K562 (cell line): ENCODE data around the gene FRG2C. TPM values are rescaled to one million over a fixed set of nuclear protein-coding genes. Genes with fewer than 3 reads are reported as not detected.
"Not testable (repeated sequence)": the region's sequence is repeated elsewhere in the genome, so short reads cannot be mapped to it uniquely, and the experiment has no call there.

Experiments
- ATAC-seq: fragments of 200-7000 bp; cut with Tn5 transposase; 3 replicates; pipeline ENCODE4 v1.9.1; 2020; ENCODE audit warnings: moderate library complexity
- BruUV-seq: library from RNA; stranded (reverse); fragments of 400-500 nt; replicated peaks from 2 replicates; lab custom pipeline; 2021; lab: Mats Ljungman, UMichigan
- CTCF ChIA-PET: fragments of 300-600 bp; formaldehyde crosslinking; extraction: SDS; loops from one replicate; lab custom pipeline; 2021; ENCODE audit warnings: low intra/inter-chr PET ratio; lab: Yijun Ruan, JAX
- POLR2A ChIA-PET: fragments of 300-600, 350-650 bp; sonication (Branson Sonifier 250); formaldehyde crosslinking; extraction: SDS; loops from one replicate; lab custom pipeline; 2021; ENCODE audit warnings: antibody characterized with exemption, inconsistent platforms; lab: Yijun Ruan, JAX
- DNase-seq, 4 experiments: peaks; one replicate each; pipeline versions ENCODE4 v3.0.0 to v3.0.0-alpha.2; 2011 to 2018; ENCODE audit warnings: low spot score in 3 of 4, mixed read lengths in 3 of 4; ENCODE audit errors: extremely low read depth in 1 of 4
- FAIRE-seq: peaks from 2 replicates; lab custom pipeline; 2011; peaks lifted over from hg19 to GRCh38; lab: Jason Lieb, UNC
- H2AFZ ChIP-seq: 2 replicates; pipeline ENCODE4 v1.6.0; 2011; ENCODE audit warnings: low read depth, low read length, control low read depth, inconsistent platforms
- H3K27ac ChIP-seq: fragments of 200-600 bp; 3 replicates; pipeline ENCODE4 v1.8.0; 2011; ENCODE audit warnings: low read depth, mild to moderate bottlenecking, control low read depth, inconsistent platforms, low read length, moderate library complexity, mixed read lengths; ENCODE audit errors: extremely low read depth
- H3K27me3 ChIP-seq, 2 experiments: fragments of 300-600 bp in 1 of 2; 2 replicates in 1 of 2; 3 replicates in 1 of 2; pipeline versions ENCODE4 v1.6.0 to v1.8.0; 2011; ENCODE audit warnings: inconsistent platforms in 2 of 2, low read length in 2 of 2, mild to moderate bottlenecking in 1 of 2, mixed read lengths in 1 of 2, moderate library complexity in 1 of 2; ENCODE audit not compliant: control insufficient read depth in 2 of 2, insufficient read depth in 2 of 2
- H3K36me3 ChIP-seq: fragments of 300-600 bp; 3 replicates; pipeline ENCODE4 v1.8.0; 2011; ENCODE audit warnings: mild to moderate bottlenecking, low read length, inconsistent platforms; ENCODE audit not compliant: control insufficient read depth, insufficient read depth
- H3K4me1 ChIP-seq, 2 experiments: fragments of 200-600 bp in 1 of 2; replicated peaks in 1 of 2; 2 replicates in 1 of 2; 3 replicates in 1 of 2; pipeline versions ENCODE4 v1.5.1 to v1.8.0; 2011; ENCODE audit warnings: inconsistent platforms in 2 of 2, low read length in 2 of 2, mild to moderate bottlenecking in 1 of 2, mixed read lengths in 1 of 2, moderate library complexity in 1 of 2; ENCODE audit not compliant: control insufficient read depth in 2 of 2, insufficient read depth in 2 of 2
- H3K4me2 ChIP-seq: 2 replicates; pipeline ENCODE4 v1.6.1; 2011; ENCODE audit warnings: low read length, control low read depth, inconsistent platforms, mixed read lengths; ENCODE audit not compliant: insufficient read depth
- H3K4me3 ChIP-seq: fragments of 200-600 bp; sonication (generic), shearing (Covaris generic); 2 replicates; pipeline ENCODE4 v1.5.1; 2016; ENCODE audit warnings: control low read depth, inconsistent platforms
- H3K79me2 ChIP-seq: fragments of 200-600 bp; 3 replicates; pipeline ENCODE4 v1.8.0; 2011; ENCODE audit warnings: low read length, inconsistent platforms; ENCODE audit not compliant: control insufficient read depth, insufficient read depth
- H3K9ac ChIP-seq, 2 experiments: 2 replicates each; pipeline versions ENCODE4 v1.6.0 to v1.6.1; 2011; ENCODE audit warnings: low read depth in 2 of 2, low read length in 2 of 2, control low read depth in 1 of 2, inconsistent platforms in 1 of 2, mild to moderate bottlenecking in 1 of 2, mixed read lengths in 1 of 2; ENCODE audit not compliant: insufficient read depth in 1 of 2
- H3K9me1 ChIP-seq: one replicate; pipeline ENCODE4 v1.6.0; 2011; ENCODE audit warnings: inconsistent platforms, mild to moderate bottlenecking, low read length, moderate library complexity; ENCODE audit not compliant: control insufficient read depth, insufficient read depth
- H3K9me3 ChIP-seq: replicated peaks from 2 replicates; pipeline ENCODE4 v1.5.1; 2011; ENCODE audit warnings: low read depth, low read length, inconsistent platforms; ENCODE audit not compliant: control insufficient read depth, insufficient read depth
- H4K20me1 ChIP-seq: replicated peaks from 2 replicates; pipeline ENCODE4 v1.6.1; 2011; ENCODE audit warnings: low read length, inconsistent platforms, mixed read lengths; ENCODE audit not compliant: control insufficient read depth, insufficient read depth
- WGBS: fragments of 100-300 bp; shearing (Covaris generic); methylation state at CpG from one replicate; pipeline ENCODE4 v1.1.6; 2016; ENCODE audit warnings: low coverage, mixed read lengths; ENCODE audit not compliant: insufficient coverage; ENCODE audit errors: missing lambda C conversion rate; 5-methylcytosine and 5-hydroxymethylcytosine counted together
- in situ Hi-C: fragments of 300-500 bp; cut with MboI; formaldehyde crosslinking; loops from 4 replicates; pipeline ENCODE4 v1.15.0; 2018; ENCODE audit warnings: inconsistent platforms, mixed read lengths
- intact Hi-C: fragments of 100-400 bp; cut with micrococcal nuclease; formaldehyde crosslinking; loops from 2 replicates; pipeline ENCODE4 v1.14.2; 2022
- polyA plus RNA-seq, 8 experiments: library from polyadenylated mRNA; depleted of rRNA in 4 of 8; stranded (reverse) in 5 of 8; unstranded in 3 of 8; fragments of >200 nt; fragmentation: Nextera tagmentation in 2 of 8; fragmentation: Illumina TruSeq in 1 of 8; extraction: Ambion mirVana in 2 of 8; extraction: Trizol in 1 of 8; gene quantifications; 2 replicates each; pipeline versions ENCODE4 v1.2.1 to v1.2.3, GENCODE V29; 2011 to 2014; ENCODE audit warnings: inconsistent platforms in 1 of 8, missing spikeins in 1 of 8
- total RNA-seq, 7 experiments: library from RNA; depleted of rRNA in 6 of 7; stranded (reverse); fragments of >200 nt in 6 of 7; fragmentation: Illumina TruSeq in 2 of 7; extraction: Trizol in 2 of 7; gene quantifications; 2 replicates each; pipeline versions ENCODE4 v1.2.1 to v1.2.3, GENCODE V29; 2011 to 2021; ENCODE audit warnings: low replicate concordance in 1 of 7

FRG2C gene
- total and polyA plus RNA-seq, 9 of the 15 experiments (the other 6 are each of a cell fraction or from before 2014, with no cell fraction given): 0.03 TPM; not detected in 8

DNA sequence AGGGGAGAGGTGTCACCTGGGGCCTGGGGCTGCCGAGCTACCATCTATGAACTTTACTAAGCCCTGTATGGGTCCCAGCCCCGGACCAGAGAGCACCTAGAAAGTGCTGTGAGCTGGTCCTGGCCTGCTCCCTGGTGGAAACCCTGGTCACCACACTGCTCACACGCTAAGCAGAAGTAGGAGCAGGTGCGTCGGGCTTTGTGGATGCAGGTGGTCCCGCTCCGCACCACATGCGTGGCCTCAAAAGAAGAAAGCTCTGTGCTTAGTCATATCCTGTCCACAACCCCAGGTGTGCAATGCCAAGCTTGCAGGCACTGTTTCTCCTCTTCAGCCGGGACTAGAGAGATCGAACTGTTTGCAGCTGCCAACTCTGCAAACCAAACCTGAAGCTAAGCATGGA lies 42.4 kb upstream of the FRG2C start:
- intact Hi-C loops, H3K36me3 ChIP-seq, FAIRE-seq, H3K9ac ChIP-seq, H3K4me1 ChIP-seq, H3K27me3 ChIP-seq, H3K9me1 ChIP-seq, H4K20me1 ChIP-seq, BruUV-seq, H3K4me2 ChIP-seq, H3K9me3 ChIP-seq, ATAC-seq, H3K79me2 ChIP-seq, H3K4me3 ChIP-seq, DNase-seq, CTCF ChIA-PET, in situ Hi-C loops, H2AFZ ChIP-seq, POLR2A ChIA-PET, H3K27ac ChIP-seq: not testable (repeated sequence)
- WGBS: 0% methylated on average over 4 of the region's 10 CpGs

DNA sequence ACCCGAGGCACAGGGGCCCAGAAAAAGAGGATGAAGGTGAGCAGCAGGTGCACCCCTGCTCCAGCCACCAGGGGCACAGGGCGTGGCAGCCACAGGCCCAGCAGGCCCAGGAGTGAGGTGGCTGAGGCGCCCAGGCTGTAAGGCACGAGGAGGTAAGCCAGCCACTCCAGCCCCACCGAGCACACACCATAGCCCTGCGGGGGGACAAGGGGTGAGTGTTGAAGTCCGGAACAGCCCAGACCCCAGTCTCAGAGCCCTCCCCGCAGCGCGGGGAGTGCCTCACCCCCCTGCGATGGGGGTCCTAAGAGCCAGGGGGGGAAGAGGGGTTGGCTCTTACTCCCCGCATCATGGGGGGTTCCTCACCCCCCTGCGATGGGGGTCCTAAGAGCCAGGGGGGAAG lies 40.5 kb upstream of the FRG2C start:
- POLR2A ChIA-PET: not testable (repeated sequence)
- WGBS: 5% methylated on average over 5 of the region's 13 CpGs

DNA sequence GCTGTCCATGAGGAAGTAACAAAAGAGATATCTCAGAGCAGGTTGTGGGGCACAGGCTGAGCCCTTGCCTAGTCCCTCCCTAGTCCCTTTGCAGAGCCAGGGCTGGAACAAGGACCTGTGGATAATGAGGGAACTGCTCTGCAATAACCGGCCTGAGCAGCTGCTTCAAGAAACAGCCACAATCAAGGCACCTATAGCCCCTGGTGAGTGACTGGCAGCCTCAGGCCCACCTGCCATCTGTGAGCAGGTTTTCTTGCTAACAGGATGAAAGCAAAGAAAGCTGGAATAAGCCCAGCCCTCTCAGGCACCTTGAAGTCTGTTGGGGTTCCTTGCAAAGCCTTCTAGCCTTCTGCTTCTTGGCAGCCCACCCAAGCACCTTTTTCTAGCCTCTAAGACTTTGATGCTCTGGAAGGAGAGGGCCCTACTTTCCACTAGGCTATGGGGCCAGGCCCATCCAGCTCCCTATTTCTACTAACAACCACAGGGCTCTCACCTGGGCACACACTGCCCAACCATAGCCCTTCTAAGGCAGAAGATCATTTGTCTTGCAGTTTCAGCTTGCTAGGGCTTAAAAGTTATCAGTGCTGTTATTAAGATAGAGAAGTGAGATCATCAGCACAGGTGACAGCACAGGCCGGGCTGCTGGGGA lies 33.1 kb upstream of the FRG2C start:
- H3K9ac ChIP-seq, H2AFZ ChIP-seq, H3K79me2 ChIP-seq, H3K9me1 ChIP-seq, DNase-seq, H3K27ac ChIP-seq, H3K4me3 ChIP-seq, H3K27me3 ChIP-seq, CTCF ChIA-PET, FAIRE-seq, H3K36me3 ChIP-seq, H4K20me1 ChIP-seq, H3K4me1 ChIP-seq, H3K9me3 ChIP-seq, intact Hi-C loops, H3K4me2 ChIP-seq, ATAC-seq, BruUV-seq, POLR2A ChIA-PET, in situ Hi-C loops: not testable (repeated sequence)
- WGBS: 0% methylated on average over 1 of the region's 2 CpGs

More for the DNA sequence above, 40.5 kb upstream of the FRG2C start:
- H3K27me3 ChIP-seq, H3K4me3 ChIP-seq, H3K9ac ChIP-seq, H3K4me2 ChIP-seq, intact Hi-C loops, H3K36me3 ChIP-seq, H3K79me2 ChIP-seq, H3K27ac ChIP-seq, H2AFZ ChIP-seq, H3K9me1 ChIP-seq, CTCF ChIA-PET, DNase-seq, H3K9me3 ChIP-seq, H3K4me1 ChIP-seq, FAIRE-seq, ATAC-seq, in situ Hi-C loops, H4K20me1 ChIP-seq, BruUV-seq: not testable (repeated sequence)
